Activated CD4-positive, alpha-beta T cell treated with anti-CD3 and anti-CD28 coated beads for 48 hours (primary cell): ENCODE measurements around the gene KIAA0408.
A peak's percentile ranks its signal among the peaks of the same experiment; 100 is the strongest.

Experiments
- DNase-seq: peaks from one replicate; pipeline ENCODE4 v3.0.0-alpha.2; 2020

KIAA0408 gene

DNA sequence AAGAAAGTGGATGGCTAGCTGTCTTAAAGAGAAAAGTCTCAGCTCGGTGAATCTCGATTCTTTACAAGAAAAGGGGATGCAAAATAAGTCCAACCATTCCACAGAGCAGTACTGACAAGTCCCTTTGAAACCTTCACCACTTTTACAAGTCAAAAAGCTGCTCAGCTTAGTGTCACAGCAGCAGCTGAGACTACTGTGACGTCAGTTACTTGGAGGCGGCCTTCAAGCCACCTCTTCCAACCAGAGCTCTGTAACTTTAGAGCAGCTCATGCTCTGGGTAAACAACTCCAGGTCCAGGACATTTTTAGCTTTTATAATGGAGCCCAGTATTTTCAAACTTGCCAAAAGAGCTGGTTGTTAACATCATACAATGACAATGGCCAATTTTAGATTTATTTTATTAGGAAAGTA, at the start of gene KIAA0408:
Gene KIAA0408, minus strand, starts transcription at position 159 of the 411 bp plus-strand sequence. CDS start 5,408 bp downstream, outside the sequence.
- no peak for DNase-seq

DNA sequence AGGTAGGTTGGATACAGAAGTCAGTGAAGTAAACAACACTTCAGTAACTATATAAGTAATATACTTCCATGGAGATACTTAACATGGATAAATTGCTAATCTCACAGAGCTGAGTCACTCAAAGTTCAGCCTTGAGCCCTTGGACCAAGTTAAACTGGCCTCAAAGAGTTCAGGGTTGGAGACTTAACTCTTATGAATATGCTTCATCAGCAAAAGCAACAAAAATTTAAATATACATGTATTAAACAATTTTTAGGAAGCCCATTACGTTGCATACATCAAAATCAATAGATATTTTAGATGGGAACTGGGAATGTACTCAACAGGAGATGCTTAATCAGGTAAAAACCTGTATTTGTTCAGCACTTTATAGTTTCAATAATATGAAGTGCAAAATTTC, 47.7 kb upstream of the KIAA0408 start:
- no peak for DNase-seq

DNA sequence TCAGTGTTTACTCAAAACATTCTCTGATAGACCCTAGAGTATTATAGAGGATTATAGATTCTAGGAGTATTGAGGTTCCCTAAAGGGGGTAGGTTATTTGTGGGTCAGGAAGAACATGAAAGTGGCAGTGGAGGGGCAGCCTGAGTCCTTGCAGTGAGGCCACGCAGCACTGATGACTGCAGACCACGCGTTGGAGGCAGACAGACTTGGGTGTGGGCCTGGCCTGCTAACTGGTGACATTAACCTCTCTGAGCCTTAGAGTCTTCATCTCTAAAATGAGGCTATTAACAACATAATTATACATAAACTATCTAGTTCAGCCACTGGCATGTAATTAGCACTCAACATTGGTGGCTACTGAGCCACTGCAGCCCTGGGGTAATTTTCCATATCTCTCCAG, 43.8 kb upstream of the KIAA0408 start:
- DNase-seq, result no peak

DNA sequence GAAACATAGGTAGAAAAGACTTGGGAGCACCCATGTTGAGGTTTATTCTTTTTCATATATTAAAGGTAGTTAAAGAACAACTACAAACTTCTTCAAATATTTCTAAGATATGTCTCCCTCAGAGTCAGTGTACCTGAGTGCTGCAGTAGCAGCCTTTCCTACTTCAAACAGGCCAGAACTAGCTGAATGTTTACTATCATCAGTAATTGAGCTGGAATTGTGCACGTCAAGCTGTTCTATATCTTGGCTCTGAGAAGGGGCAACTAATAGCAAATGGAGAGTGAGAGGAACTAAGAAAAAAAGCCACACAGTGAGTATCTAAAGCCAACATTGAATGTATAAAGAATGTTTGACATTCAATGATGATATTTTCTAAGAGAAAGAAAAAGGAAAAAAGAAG, 38.2 kb upstream of the KIAA0408 start:
- no peak for DNase-seq

DNA sequence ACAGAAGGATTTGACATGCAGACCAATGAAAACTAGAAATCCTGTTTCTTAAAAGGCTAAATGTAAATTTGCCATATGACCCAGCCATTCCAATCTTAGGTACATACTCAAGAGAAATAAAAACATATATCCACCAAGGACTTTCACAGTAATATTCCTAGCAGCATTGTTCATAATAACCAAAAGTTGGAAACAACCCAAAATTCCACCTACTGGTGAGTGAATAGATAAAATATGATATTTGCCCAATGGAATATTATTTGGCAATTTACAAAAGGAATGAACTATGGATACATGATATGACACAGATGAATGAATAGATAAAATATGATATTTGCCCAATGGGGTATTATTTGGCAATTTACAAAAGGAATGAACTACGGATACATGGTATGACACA, 37.3 kb upstream of the KIAA0408 start:
- DNase-seq, result no peak

- no peak for DNase-seq
Observed at GRCh38 chr6:127494240-127494767, 35.1 kb upstream of the KIAA0408 start.

DNA sequence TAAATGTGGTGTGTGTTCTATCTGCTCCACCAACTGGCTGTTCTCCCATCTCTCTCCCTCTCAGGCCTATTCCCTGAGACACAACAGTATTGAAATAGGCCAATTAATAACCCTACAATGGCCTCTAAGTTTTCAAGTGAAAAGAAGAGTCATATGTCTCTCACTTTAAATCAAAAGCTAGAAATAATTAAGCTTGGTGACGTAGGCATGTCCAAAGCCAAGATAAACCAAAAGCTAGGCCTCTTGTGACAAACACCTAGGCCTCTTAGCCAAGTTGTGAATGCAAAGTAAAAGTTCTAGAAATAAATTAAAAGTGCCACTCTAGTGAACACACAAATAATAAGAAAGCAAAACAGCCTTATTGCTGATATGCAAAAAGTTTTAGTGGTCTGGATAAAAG, 30.1 kb upstream of the KIAA0408 start:
- no peak for DNase-seq

DNA sequence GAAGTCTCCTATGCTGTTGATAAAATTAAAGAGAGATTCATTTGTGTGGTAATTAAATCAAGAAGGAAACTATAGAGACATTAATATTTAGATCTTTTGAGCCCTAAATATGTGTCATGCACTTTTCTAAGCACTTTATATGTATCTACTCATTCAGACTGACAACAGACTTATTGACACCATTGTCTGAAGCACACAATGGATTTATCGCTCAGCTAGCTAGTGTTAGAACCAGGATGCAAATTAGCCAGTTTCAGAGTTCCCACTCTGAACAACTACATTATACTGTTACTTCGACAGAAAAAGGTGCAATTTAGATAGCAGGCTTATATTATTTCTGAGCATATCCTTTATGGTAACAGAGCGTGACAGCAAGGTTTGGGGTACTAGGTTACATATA, 27.7 kb upstream of the KIAA0408 start:
- DNase-seq, result no peak

GRCh38 chr6:127484212-127484863, 25.1 kb upstream of the KIAA0408 start:
- DNase-seq, result no peak

- DNase-seq, result no peak
Observed at GRCh38 chr6:127483399-127484055, 24.3 kb upstream of the KIAA0408 start.

- DNase-seq, result no peak
Observed at GRCh38 chr6:127482325-127482724, 23.1 kb upstream of the KIAA0408 start.

DNA sequence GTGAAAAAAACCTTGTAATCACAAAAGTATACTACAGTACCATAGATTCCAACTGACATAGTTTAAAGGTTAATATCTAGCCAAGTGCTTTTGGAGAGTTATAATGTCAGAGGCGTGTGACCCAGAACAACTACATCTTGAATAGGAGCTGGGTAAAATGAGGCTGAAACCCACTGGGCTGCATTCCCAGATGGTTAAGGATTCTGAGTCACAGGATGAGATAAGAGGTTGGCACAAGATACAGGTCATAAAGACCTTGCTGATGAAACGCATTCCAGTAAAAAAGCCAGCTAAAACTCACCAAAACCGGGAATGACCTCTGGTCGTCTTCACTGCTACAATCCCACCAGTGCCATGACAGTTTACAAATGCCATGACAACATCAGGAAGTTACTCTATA, 22.4 kb upstream of the KIAA0408 start:
- no peak for DNase-seq

DNA sequence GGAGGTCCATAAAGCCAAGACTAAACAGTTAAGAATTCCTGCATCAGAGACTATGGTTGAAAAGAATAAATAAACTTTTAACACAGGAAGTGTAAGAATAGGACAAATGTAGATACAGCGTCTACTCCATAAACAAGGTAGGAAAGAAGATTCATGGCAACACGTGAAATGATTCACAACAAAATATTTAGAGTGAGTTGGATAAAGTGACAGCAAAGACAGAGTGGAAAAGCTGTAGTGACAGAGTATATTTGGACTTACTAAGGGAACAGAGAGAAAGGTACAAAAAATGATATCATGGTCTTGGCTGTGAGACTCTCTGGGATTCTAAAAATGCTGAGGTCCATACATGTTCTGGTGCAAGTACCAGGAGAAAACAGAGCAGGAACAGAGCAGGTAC, 21.9 kb upstream of the KIAA0408 start:
- DNase-seq, result no peak

- no peak for DNase-seq
Observed at GRCh38 chr6:127477658-127478057, 18.5 kb upstream of the KIAA0408 start.

- DNase-seq, result no peak
Observed at GRCh38 chr6:127475823-127476176, 16.6 kb upstream of the KIAA0408 start.

DNA sequence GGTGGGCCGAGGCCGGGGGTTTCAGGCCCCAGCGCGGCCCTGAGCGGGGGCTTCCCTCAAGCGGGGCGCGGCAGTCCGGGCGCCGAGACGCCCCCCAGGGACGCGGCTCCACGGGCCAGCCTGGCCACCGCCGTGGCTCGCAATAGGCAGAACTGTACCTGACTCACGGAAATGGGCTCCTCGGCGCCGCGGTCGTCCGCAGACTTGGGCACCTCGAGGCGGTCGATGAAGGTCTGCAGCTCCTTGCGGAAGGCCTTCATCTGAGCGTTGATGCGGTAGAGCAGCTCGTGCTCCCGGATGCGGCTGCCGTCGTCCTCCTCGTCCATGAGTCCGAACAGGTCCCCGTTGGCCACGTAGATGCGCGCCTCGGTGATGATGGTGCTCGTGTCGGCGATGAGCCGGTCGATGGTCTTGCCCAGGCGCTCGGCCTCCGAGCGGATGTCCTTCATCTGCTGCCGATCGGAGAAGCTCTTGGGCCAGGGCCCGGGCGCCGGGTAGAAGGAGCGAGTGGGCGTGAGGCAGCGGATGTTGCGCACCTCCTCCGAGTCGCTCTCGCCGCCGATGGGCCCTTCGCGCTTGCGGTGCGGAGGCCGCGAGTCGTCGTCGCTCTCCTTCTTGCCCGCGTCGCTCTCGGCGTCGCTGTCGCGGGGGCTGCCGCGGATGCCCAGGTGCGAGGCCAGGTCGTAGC, 16.1 kb upstream of the KIAA0408 start:
- DNase-seq, result no peak

GRCh38 chr6:127471379-127472255, 12.4 kb upstream of the KIAA0408 start:
- DNase-seq, result no peak

DNA sequence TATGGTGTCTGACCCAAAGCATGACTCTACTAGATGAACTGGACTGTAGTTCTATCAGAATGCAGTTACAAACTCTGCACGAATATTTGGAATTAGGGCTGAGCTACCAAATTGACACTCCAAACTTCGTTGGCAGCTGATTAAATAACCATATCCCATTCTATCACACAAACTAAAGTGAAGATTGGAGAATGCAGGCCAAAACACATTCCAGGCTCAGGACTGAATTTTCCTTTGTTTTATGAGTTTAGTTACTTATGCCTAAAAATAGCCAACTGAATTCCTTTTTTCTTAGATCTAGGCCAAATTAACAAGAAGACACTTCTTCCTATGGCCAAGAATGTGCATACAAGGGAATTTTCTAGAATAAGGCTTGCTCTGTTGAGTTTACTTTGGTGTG, 9.7 kb upstream of the KIAA0408 start:
- no peak for DNase-seq

DNA sequence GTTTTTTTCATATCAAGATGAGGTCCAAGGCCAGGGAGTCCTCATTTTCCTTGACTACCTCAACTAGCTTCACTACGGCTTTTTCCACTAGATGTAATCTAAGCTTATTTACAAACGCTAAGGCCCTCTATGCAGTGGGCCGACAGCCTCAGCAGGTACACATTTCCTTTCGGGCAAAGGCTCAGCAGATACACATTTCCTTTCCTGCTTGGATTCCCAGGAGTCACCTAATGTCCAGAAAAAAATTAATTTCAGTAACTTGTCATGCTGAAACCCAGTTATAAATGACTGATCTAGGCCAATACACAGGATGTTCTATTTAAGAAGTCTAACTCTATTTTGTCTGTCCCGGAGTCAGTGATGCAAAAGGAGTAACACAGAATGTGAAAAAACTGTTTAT, 7.2 kb upstream of the KIAA0408 start:
- no peak for DNase-seq

- peak; percentile 75 for DNase-seq
Observed at GRCh38 chr6:127464881-127465459, 5.8 kb upstream of the KIAA0408 start.

DNA sequence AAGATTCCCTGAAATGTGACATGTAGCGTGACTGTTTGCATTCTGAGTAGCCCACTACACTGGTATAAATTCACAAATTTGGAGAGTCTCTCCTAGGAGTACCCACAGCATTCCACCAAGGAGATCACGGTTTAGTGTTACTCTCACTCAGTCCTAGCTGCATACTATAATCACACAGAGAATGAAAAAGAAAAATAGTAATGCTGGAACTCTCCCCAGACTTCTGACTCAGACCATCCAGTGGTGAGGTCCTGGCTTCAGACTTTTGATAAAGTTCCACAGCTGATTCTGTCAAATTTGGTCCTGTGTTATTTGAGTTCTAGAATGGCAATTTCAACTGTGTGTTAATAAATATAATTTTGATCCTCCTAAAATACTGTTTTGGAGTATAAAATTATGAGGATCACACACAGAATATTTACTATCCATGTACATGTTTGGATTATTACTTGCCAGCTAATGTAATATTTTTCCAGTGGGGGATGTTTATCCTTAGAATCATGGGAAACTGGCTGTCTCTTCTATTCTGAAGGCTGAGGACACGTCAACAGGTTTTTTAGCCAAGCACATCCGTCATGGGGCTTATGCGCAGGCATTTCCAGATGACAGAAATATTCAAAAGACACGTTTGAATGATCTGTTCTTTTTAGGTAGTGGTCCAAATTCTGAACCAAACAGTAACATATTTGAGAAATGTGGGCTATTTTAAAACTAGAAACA, 5.1 kb upstream of the KIAA0408 start:
- no peak for DNase-seq

DNA sequence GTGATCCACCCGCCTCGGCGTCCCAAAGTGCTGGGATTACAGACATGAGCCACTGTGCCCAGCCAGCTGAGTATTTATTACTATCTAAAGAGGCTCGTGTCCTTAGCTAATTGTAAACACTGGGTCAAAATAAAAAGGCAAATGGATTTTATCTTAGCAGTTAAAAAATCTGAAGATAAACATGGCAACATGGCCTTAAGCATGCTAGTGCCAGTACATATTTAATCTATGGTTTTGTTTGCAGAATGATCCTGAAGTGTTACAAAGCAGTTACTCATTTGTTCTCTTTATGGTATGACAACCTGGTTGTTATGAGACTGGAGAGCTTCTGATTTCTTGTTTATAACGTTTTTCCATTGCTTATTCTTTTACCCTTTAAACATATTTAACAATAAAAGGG, 3.9 kb upstream of the KIAA0408 start:
- no peak for DNase-seq
